ENCODE measurements around the gene LDAH. TPM values are rescaled to one million over a fixed set of nuclear protein-coding genes. Genes with fewer than 3 reads are reported as not detected.
"Not testable (repeated sequence)": the region's sequence is repeated elsewhere in the genome, so short reads cannot be mapped to it uniquely, and the experiment has no call there.

The LDAH gene
- polyA plus RNA-seq, 3 donors from 2014 or later = 11.0 to 15.0 (median 11.9) TPM

GRCh38 chr2:20726913-20727312 lies 96.0 kb downstream of the LDAH start:
- no peaks in the 10 kb centered on the region for H3K9me3 Mint-ChIP-seq
- peaks cover 4 to 21% (median 7%) of the 10 kb centered on the region in 3 donors for H3K36me3 Mint-ChIP-seq
- DNase-seq = no peak
- peaks cover 0 to 2% of the 10 kb centered on the region in 2 donors for H3K4me1 Mint-ChIP-seq
- no peak overlapping the region for H3K4me3 Mint-ChIP-seq
- no peak overlapping the region for H3K27ac Mint-ChIP-seq
- no peaks in the 10 kb centered on the region for H3K27me3 Mint-ChIP-seq (ENCODE audit: low read depth in 3 of 3)

GRCh38 chr2:20725782-20726181 lies 97.1 kb downstream of the LDAH start:
- peaks cover 0 to 21% (median 9%) of the 10 kb centered on the region in 3 donors for H3K36me3 Mint-ChIP-seq
- H3K27me3 Mint-ChIP-seq (ENCODE audit: low read depth in 3 of 3) = no peaks in the 10 kb centered on the region
- peaks cover 0 to 2% of the 10 kb centered on the region in 2 donors for H3K4me1 Mint-ChIP-seq
- DNase-seq = no peak
- no peaks in the 10 kb centered on the region for H3K9me3 Mint-ChIP-seq
- no peak overlapping the region for H3K4me3 Mint-ChIP-seq
- H3K27ac Mint-ChIP-seq = peak overlapping the region in 1 of 6 donors; percentile 1

GRCh38 chr2:20724500-20725053 lies 98.3 kb downstream of the LDAH start:
- Mint-ChIP-seq H3K36me3 (peaks cover 4 to 21% (median 5%) of the 10 kb centered on the region in 3 donors), H3K27me3 (ENCODE audit: low read depth in 3 of 3) (no peaks in the 10 kb centered on the region), H3K4me3 (no peak overlapping the region), H3K4me1 (no peaks in the 10 kb centered on the region), H3K27ac (no peak overlapping the region), H3K9me3 (no peaks in the 10 kb centered on the region)
- DNase-seq = no peak

GRCh38 chr2:20723543-20723942 lies 99.4 kb downstream of the LDAH start:
- Mint-ChIP-seq H3K4me1 (no peaks in the 10 kb centered on the region), H3K4me3 (no peak overlapping the region), H3K27me3 (ENCODE audit: low read depth in 3 of 3) (no peaks in the 10 kb centered on the region), H3K9me3 (no peaks in the 10 kb centered on the region), H3K27ac (no peak overlapping the region), H3K36me3 (peaks cover 5 to 24% (median 7%) of the 10 kb centered on the region in 3 donors)
- DNase-seq = no peak

GRCh38 chr2:20722592-20723240 lies 100.2 kb downstream of the LDAH start:
- Mint-ChIP-seq H3K27ac (no peak overlapping the region), H3K36me3 (peaks cover 11 to 26% (median 12%) of the 10 kb centered on the region in 3 donors), H3K4me1 (no peaks in the 10 kb centered on the region), H3K9me3 (peaks cover 0 to 7% (median 2%) of the 10 kb centered on the region in 6 donors), H3K27me3 (ENCODE audit: low read depth in 3 of 3) (no peaks in the 10 kb centered on the region), H3K4me3 (no peak overlapping the region)
- DNase-seq = no peak

GRCh38 chr2:20717641-20718040 lies 105.3 kb downstream of the LDAH start:
- Mint-ChIP-seq H3K27ac (no peak overlapping the region), H3K9me3 (peaks cover 3 to 16% (median 3%) of the 10 kb centered on the region in 6 donors), H3K4me1 (peaks cover 0 to 3% of the 10 kb centered on the region in 2 donors), H3K27me3 (ENCODE audit: low read depth in 3 of 3) (no peaks in the 10 kb centered on the region), H3K36me3 (peaks cover 26 to 36% (median 31%) of the 10 kb centered on the region in 3 donors), H3K4me3 (no peak overlapping the region)
- DNase-seq = no peak

- peaks cover 24 to 39% (median 29%) of the 10 kb centered on the region in 3 donors for H3K36me3 Mint-ChIP-seq
- not testable (repeated sequence) for H3K4me1 Mint-ChIP-seq; H3K27me3 Mint-ChIP-seq (ENCODE audit: low read depth in 3 of 3); H3K27ac Mint-ChIP-seq; H3K4me3 Mint-ChIP-seq; DNase-seq
- H3K9me3 Mint-ChIP-seq = peaks cover 3 to 16% (median 3%) of the 10 kb centered on the region in 6 donors
Measured at GRCh38 chr2:20716164-20716563, 106.7 kb downstream of the LDAH start.

- DNase-seq; H3K4me3 Mint-ChIP-seq; H3K27me3 Mint-ChIP-seq (ENCODE audit: low read depth in 3 of 3); H3K27ac Mint-ChIP-seq; H3K4me1 Mint-ChIP-seq: not testable (repeated sequence)
- Mint-ChIP-seq H3K36me3 (peaks cover 25 to 40% (median 28%) of the 10 kb centered on the region in 3 donors), H3K9me3 (peaks cover 3 to 16% (median 3%) of the 10 kb centered on the region in 6 donors)
Measured at GRCh38 chr2:20714412-20714811, 108.5 kb downstream of the LDAH start.

GRCh38 chr2:20713585-20713984 lies 109.3 kb downstream of the LDAH start:
- DNase-seq; H3K27ac Mint-ChIP-seq; H3K4me3 Mint-ChIP-seq; H3K4me1 Mint-ChIP-seq; H3K27me3 Mint-ChIP-seq (ENCODE audit: low read depth in 3 of 3): not testable (repeated sequence)
- Mint-ChIP-seq H3K9me3 (peaks cover 3 to 16% (median 3%) of the 10 kb centered on the region in 6 donors), H3K36me3 (peaks cover 23 to 38% (median 28%) of the 10 kb centered on the region in 3 donors)

GRCh38 chr2:20711641-20712040 lies 111.3 kb downstream of the LDAH start:
- peaks cover 10 to 21% (median 12%) of the 10 kb centered on the region in 3 donors for H3K36me3 Mint-ChIP-seq
- H3K4me3 Mint-ChIP-seq; DNase-seq; H3K9me3 Mint-ChIP-seq; H3K27ac Mint-ChIP-seq; H3K27me3 Mint-ChIP-seq (ENCODE audit: low read depth in 3 of 3); H3K4me1 Mint-ChIP-seq: not testable (repeated sequence)

GRCh38 chr2:20707601-20708000 lies 115.3 kb downstream of the LDAH start:
- Mint-ChIP-seq H3K36me3 (peaks cover 0 to 12% (median 6%) of the 10 kb centered on the region in 3 donors), H3K4me1 (no peaks in the 10 kb centered on the region), H3K4me3 (no peak overlapping the region), H3K9me3 (no peaks in the 10 kb centered on the region), H3K27ac (no peak overlapping the region), H3K27me3 (ENCODE audit: low read depth in 3 of 3) (peaks cover 0 to 2% (median 0%) of the 10 kb centered on the region in 3 donors)
- no peak for DNase-seq

GRCh38 chr2:20706786-20707185 lies 116.1 kb downstream of the LDAH start:
- Mint-ChIP-seq H3K36me3 (peaks cover 0 to 9% (median 4%) of the 10 kb centered on the region in 3 donors), H3K27ac (no peak overlapping the region), H3K4me1 (no peaks in the 10 kb centered on the region), H3K27me3 (ENCODE audit: low read depth in 3 of 3) (peaks cover 0 to 2% (median 0%) of the 10 kb centered on the region in 3 donors), H3K9me3 (no peaks in the 10 kb centered on the region), H3K4me3 (no peak overlapping the region)
- DNase-seq = no peak

GRCh38 chr2:20706217-20706616 lies 116.7 kb downstream of the LDAH start:
- Mint-ChIP-seq H3K4me1 (no peaks in the 10 kb centered on the region), H3K9me3 (no peaks in the 10 kb centered on the region), H3K36me3 (peaks cover 3 to 13% (median 8%) of the 10 kb centered on the region in 3 donors), H3K4me3 (no peak overlapping the region), H3K27me3 (ENCODE audit: low read depth in 3 of 3) (peaks cover 0 to 2% (median 0%) of the 10 kb centered on the region in 3 donors), H3K27ac (no peak overlapping the region)
- no peak for DNase-seq

- Mint-ChIP-seq H3K36me3 (peaks cover 4 to 8% (median 5%) of the 10 kb centered on the region in 3 donors), H3K9me3 (no peaks in the 10 kb centered on the region), H3K4me3 (no peak overlapping the region), H3K27ac (no peak overlapping the region), H3K27me3 (ENCODE audit: low read depth in 3 of 3) (peaks cover 0 to 2% (median 0%) of the 10 kb centered on the region in 3 donors), H3K4me1 (peaks cover under 1 to 2% of the 10 kb centered on the region in 2 donors)
- DNase-seq = no peak
Measured at GRCh38 chr2:20704886-20705285, 118.0 kb downstream of the LDAH start.
